GM19328 (cell line): Measurements from ENCODE around the gene ZNF536.
"Not testable (repeated sequence)": the region's sequence is repeated elsewhere in the genome, so short reads cannot be mapped to it uniquely, and the experiment has no call there.

Experiments used
- ATAC-seq: cut with Tn5 transposase; IDR thresholded peaks from one replicate; pipeline ENCODE4 v1.9.1; 2021; ENCODE audit warnings: mild to moderate bottlenecking, moderate library complexity; ENCODE audit not compliant: unreplicated experiment

Gene ZNF536

GRCh38 chr19:30443531-30444252 lies 71.5 kb downstream of the ZNF536 start:
- ATAC-seq = no peak

- no peak for ATAC-seq
Measured at GRCh38 chr19:30444253-30444671, 72.1 kb downstream of the ZNF536 start.

DNA sequence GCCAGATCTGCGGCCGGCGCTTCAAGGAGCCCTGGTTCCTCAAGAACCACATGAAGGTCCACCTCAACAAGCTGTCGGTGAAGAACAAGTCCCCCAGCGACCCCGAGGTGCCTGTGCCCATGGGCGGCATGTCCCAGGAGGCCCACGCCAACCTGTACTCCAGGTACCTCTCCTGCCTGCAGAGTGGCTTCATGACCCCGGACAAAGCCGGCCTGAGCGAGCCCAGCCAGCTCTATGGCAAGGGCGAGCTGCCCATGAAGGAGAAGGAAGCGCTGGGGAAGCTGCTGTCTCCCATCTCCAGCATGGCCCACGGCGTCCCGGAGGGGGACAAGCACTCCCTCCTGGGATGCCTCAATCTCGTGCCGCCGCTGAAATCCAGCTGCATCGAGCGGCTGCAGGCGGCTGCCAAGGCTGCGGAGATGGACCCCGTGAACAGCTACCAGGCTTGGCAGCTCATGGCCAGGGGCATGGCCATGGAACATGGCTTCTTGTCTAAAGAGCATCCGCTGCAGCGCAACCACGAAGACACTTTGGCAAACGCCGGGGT lies 72.6 kb downstream of the ZNF536 start:
- ATAC-seq = no peak

DNA sequence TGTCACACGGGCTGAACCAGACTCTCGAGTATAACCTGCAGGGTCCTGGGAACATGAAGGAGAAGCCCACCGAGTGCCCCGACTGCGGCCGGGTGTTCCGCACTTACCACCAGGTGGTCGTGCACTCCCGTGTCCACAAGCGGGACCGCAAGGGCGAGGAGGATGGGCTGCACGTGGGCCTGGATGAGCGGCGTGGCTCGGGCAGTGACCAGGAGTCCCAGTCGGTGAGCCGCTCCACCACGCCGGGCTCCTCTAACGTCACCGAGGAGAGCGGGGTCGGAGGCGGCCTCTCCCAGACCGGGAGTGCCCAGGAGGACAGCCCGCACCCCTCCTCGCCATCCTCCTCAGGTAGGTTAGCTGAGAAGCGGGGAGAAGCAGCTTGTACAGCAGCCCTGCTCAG lies 73.2 kb downstream of the ZNF536 start:
- ATAC-seq = no peak

GRCh38 chr19:30446120-30446519 lies 73.9 kb downstream of the ZNF536 start:
- not testable (repeated sequence) for ATAC-seq

DNA sequence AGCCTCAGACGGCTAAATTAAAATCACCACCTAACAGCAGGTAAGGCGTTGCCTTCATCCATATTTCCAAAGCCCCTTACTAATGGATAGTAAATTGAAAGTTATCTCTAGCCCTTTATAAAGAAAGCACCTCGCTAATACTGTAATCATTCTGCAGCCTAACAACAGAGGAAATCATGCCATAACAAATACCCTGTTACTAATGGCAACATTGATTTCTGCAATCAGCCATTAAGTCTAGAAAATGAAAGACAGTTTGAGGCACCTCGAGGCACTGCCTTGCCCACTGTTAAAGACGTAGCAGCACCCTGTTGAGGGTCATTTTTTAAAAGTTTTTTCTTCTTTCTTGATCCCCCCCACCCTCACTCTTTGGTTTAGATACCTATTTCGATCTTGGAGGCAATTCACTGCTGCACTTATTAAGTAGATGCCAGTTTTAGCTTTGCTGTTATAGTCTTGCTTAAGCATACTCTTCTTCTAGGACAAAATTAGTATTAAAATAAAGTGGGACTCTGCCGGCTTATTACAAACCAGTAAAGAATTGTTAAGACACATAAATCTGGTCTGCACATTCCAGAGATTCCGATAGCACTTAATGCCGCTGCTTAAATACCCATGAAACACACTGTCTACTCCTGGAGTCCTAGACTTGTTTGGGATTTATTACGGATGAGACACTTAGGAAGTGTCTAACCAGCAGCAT lies 74.8 kb downstream of the ZNF536 start:
- ATAC-seq = no peak

GRCh38 chr19:30447553-30447870 lies 75.3 kb downstream of the ZNF536 start:
- no peak for ATAC-seq

GRCh38 chr19:30448386-30449077 lies 76.3 kb downstream of the ZNF536 start:
- no peak for ATAC-seq

DNA sequence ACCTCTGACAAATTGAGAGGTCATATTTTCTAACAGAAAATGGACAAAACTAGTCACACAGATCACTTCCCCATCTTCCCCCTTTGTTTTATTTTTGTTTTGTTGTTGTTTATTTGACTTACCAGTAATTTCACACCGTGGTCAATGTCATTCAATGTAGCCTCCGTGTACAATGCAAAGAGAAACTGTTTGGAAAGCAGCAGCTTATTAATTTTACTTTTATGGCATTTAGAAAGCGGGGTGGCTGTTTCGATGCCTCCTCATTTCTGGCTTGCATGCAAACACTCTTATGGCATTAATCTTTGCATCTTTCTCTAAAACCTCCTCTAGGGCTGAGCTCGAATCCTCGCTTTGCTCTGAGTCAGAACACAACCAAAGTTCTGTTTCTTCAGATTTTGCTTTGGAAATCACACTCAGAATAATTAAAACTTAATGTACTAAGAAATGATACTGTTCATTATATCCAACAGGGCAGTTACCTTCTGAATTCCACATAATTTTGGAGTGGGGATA lies 77.0 kb downstream of the ZNF536 start:
- no peak for ATAC-seq

GRCh38 chr19:30449673-30450072 lies 77.5 kb downstream of the ZNF536 start:
- no peak for ATAC-seq

- no peak for ATAC-seq
Measured at GRCh38 chr19:30450100-30450499, 77.9 kb downstream of the ZNF536 start.

- no peak for ATAC-seq
Measured at GRCh38 chr19:30450835-30451321, 78.7 kb downstream of the ZNF536 start.

- ATAC-seq = no peak
Measured at GRCh38 chr19:30452931-30453330, 80.7 kb downstream of the ZNF536 start.

GRCh38 chr19:30453743-30454142 lies 81.6 kb downstream of the ZNF536 start:
- no peak for ATAC-seq

DNA sequence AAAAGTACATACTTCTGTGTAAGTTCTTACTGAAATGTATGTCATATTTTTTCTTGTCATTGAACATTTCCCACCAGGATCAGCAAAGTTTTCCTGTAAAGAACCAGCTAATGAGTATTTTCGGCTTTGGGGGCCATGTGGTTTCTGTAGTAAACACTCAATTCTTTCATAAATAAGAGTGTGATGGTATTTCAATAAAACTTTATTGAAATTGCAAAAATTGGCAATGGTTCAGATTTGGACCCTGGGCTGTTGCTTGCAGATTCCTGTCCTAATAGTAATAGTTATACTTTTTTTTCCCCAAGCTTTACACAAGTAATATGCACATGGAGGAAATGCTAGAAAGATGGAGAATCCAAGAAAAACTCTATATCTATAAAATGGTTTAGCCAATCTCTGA lies 83.7 kb downstream of the ZNF536 start:
- no peak for ATAC-seq

GRCh38 chr19:30457484-30457883 lies 85.3 kb downstream of the ZNF536 start:
- ATAC-seq = no peak

GRCh38 chr19:30459859-30460258 lies 87.7 kb downstream of the ZNF536 start:
- ATAC-seq = no peak

DNA sequence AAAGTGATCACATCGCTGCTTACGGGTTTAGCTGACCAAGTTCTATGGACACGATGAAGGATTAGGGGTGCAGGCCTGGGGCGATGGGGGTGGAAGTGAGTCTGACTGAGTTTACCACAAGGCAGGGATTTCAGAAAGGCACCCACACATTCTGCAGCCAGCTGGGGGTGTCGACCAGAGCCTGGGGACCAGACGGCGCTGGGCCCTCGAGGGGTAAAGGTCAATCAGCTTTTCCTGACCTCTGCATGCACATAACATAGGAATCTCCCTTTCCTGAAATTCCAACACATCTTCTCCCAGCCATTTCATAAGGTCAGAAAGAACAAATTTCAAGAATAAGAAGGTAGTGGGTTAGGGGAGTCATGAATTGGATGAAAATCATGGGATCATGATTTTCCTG lies 92.0 kb downstream of the ZNF536 start:
- ATAC-seq = no peak

- not testable (repeated sequence) for ATAC-seq
Measured at GRCh38 chr19:30466598-30466997, 94.4 kb downstream of the ZNF536 start.

DNA sequence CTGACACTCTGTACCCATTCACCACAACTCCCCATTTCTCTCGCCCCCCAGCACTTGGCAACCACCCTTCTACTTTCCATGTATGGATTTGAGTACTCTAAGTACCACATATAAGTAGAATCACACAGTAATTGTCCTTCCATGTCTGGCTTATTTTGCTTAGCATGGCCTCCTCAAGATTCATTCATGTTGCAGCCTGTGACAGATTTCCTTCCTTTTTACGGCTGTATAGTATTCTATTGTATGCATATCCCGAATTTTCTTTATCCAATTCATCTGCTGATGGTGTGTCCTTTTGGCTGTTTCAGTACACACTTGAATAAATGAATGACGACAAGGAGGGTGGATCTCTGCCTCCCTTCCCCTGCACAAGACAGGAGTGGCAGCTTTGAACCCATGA lies 95.1 kb downstream of the ZNF536 start:
- no peak for ATAC-seq

DNA sequence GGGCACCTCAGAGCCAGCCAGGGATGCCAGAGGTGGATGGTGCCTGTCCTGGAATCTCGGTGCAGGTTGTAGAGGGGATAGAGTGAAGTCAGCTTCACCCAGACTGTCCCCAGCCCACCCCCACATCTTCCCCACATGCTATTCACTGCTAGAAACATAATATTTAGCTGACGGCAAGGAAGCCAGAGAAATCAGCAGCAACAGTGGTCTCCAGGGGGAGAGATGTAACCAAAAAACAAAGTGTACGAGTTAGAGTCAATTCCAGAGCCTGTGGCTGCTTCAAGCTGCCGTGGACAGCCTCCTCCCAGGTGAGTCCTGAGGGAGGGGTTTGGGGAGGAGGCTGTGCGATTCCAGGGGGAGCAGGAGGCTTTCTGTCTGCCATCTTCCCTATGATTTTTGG lies 97.6 kb downstream of the ZNF536 start:
- no peak for ATAC-seq
